ENCODE data around the gene LIPT1.
"Not testable (repeated sequence)": the region's sequence is repeated elsewhere in the genome, so short reads cannot be mapped to it uniquely, and the experiment has no call there.

Gene LIPT1

GRCh38 chr2:99154643-99155536, at the start of gene LIPT1, which contains the start of gene TSGA10:
TSS of gene LIPT1 (plus strand) at chr2:99154967. CDS start at chr2:99161958, 6,991 bp downstream.
TSS of gene TSGA10 (minus strand) at chr2:99154942. CDS start at chr2:99109439, 45,503 bp downstream.
- DNase-seq (ENCODE audit: low spot score): peak; percentile 87

- DNase-seq (ENCODE audit: low spot score): no peak
Observed at GRCh38 chr2:99106913-99107312, 47.9 kb upstream of the LIPT1 start.

GRCh38 chr2:99111236-99111635, 43.5 kb upstream of the LIPT1 start:
- no peak for DNase-seq (ENCODE audit: low spot score)

GRCh38 chr2:99111945-99112344, 42.8 kb upstream of the LIPT1 start:
- DNase-seq (ENCODE audit: low spot score): no peak

- no peak for DNase-seq (ENCODE audit: low spot score)
Observed at GRCh38 chr2:99112617-99113016, 42.1 kb upstream of the LIPT1 start.

- DNase-seq (ENCODE audit: low spot score): no peak
Observed at GRCh38 chr2:99127981-99128380, 26.8 kb upstream of the LIPT1 start.

GRCh38 chr2:99135044-99135556, 19.7 kb upstream of the LIPT1 start:
- DNase-seq (ENCODE audit: low spot score): not testable (repeated sequence)

- no peak for DNase-seq (ENCODE audit: low spot score)
Observed at GRCh38 chr2:99139003-99139402, 15.8 kb upstream of the LIPT1 start.

GRCh38 chr2:99140056-99140859, 14.5 kb upstream of the LIPT1 start:
- no peak for DNase-seq (ENCODE audit: low spot score)

- DNase-seq (ENCODE audit: low spot score): no peak
Observed at GRCh38 chr2:99140860-99141109, 14.0 kb upstream of the LIPT1 start.

GRCh38 chr2:99141110-99142108, 13.4 kb upstream of the LIPT1 start, which contains the start of gene C2orf15:
TSS of gene C2orf15 (plus strand) at chr2:99141707. CDS start at chr2:99150559, 8,852 bp downstream.
- peak; percentile 97 for DNase-seq (ENCODE audit: low spot score)

- no peak for DNase-seq (ENCODE audit: low spot score)
Observed at GRCh38 chr2:99150706-99151105, 4.1 kb upstream of the LIPT1 start.

- no peak for DNase-seq (ENCODE audit: low spot score)
Observed at GRCh38 chr2:99152199-99152895, 2.4 kb upstream of the LIPT1 start.

- no peak for DNase-seq (ENCODE audit: low spot score)
Observed at GRCh38 chr2:99153921-99154604, 704 bp upstream of the LIPT1 start.

- no peak for DNase-seq (ENCODE audit: low spot score)
Observed at GRCh38 chr2:99156891-99157290, 2.1 kb downstream of the LIPT1 start.

- DNase-seq (ENCODE audit: low spot score): no peak
Observed at GRCh38 chr2:99158599-99158998, 3.8 kb downstream of the LIPT1 start.

- DNase-seq (ENCODE audit: low spot score): no peak
Observed at GRCh38 chr2:99159594-99159993, 4.8 kb downstream of the LIPT1 start.

GRCh38 chr2:99166218-99166617, 11.5 kb downstream of the LIPT1 start:
- no peak for DNase-seq (ENCODE audit: low spot score)

GRCh38 chr2:99169534-99169933, 14.8 kb downstream of the LIPT1 start:
- no peak for DNase-seq (ENCODE audit: low spot score)

- no peak for DNase-seq (ENCODE audit: low spot score)
Observed at GRCh38 chr2:99171377-99172140, 16.8 kb downstream of the LIPT1 start.
